Muscle of back (tissue), 11 donors: ENCODE data around the gene CRB1. TPM values are rescaled to one million over a fixed set of nuclear protein-coding genes. Genes with fewer than 3 reads are reported as not detected.

Experiments used
- DNase-seq, 3 donors: peaks; one replicate each; pipeline versions ENCODE4 v3.0.0 to v3.0.0-alpha.2; 2013
- polyA plus RNA-seq, 10 donors: library from polyadenylated mRNA; unstranded; fragments of 120-200 nt; gene quantifications; one replicate each; pipeline ENCODE4 v1.2.1, GENCODE V29; 2013; ENCODE audit not compliant: insufficient read length in 10 of 10

CRB1 gene
- polyA plus RNA-seq, 10 donors: 0.16 to 0.64 (median 0.35) TPM

- no peak for DNase-seq
These were observed 35.4 kb downstream of the CRB1 start for GRCh38 chr1:197303463-197303862.

GRCh38 chr1:197304638-197305200, 36.7 kb downstream of the CRB1 start:
- no peak for DNase-seq

- no peak for DNase-seq
These were observed 37.9 kb downstream of the CRB1 start for GRCh38 chr1:197305925-197306324.

GRCh38 chr1:197306381-197307062, 38.5 kb downstream of the CRB1 start:
- DNase-seq: no peak

GRCh38 chr1:197307136-197307535, 39.1 kb downstream of the CRB1 start:
- no peak for DNase-seq

- DNase-seq: no peak
These were observed 39.5 kb downstream of the CRB1 start for GRCh38 chr1:197307551-197307950.

GRCh38 chr1:197311081-197311480, 43.0 kb downstream of the CRB1 start:
- DNase-seq: no peak

- DNase-seq: no peak
These were observed 44.1 kb downstream of the CRB1 start for GRCh38 chr1:197312163-197312562.

GRCh38 chr1:197313713-197314112, 45.7 kb downstream of the CRB1 start:
- DNase-seq: no peak

- peak in 1 of 3 donors; percentile 25 for DNase-seq
These were observed 46.6 kb downstream of the CRB1 start for GRCh38 chr1:197314682-197315081.

- no peak for DNase-seq
These were observed 51.6 kb downstream of the CRB1 start for GRCh38 chr1:197319631-197320030.

GRCh38 chr1:197320991-197321531, 53.0 kb downstream of the CRB1 start:
- peak in 2 of 3 donors; percentile 47 to 52 for DNase-seq

- peak in 1 of 3 donors; percentile 22 for DNase-seq
These were observed 53.8 kb downstream of the CRB1 start for GRCh38 chr1:197321811-197322210.

GRCh38 chr1:197327776-197328364, 59.8 kb downstream of the CRB1 start:
- peak in 1 of 3 donors; percentile 37 for DNase-seq

GRCh38 chr1:197330213-197330612, 62.2 kb downstream of the CRB1 start:
- no peak for DNase-seq

GRCh38 chr1:197331565-197331964, 63.5 kb downstream of the CRB1 start:
- DNase-seq: no peak

GRCh38 chr1:197333041-197333440, 65.0 kb downstream of the CRB1 start:
- DNase-seq: no peak

- DNase-seq: no peak
These were observed 68.5 kb downstream of the CRB1 start for GRCh38 chr1:197336571-197336970.

- DNase-seq: no peak
These were observed 71.3 kb downstream of the CRB1 start for GRCh38 chr1:197339106-197340060.

GRCh38 chr1:197341626-197342025, 73.6 kb downstream of the CRB1 start:
- DNase-seq: no peak

- no peak for DNase-seq
These were observed 74.1 kb downstream of the CRB1 start for GRCh38 chr1:197342044-197342565.

GRCh38 chr1:197342669-197343068, 74.6 kb downstream of the CRB1 start:
- peak in 1 of 3 donors; percentile 14 for DNase-seq
